Forelimb muscle (tissue), 1 donor: ENCODE data around the gene FMR1. TPM values are rescaled to one million over a fixed set of nuclear protein-coding genes. Genes with fewer than 3 reads are reported as not detected.

Source experiments
- DNase-seq: peaks from one replicate; pipeline ENCODE4 v3.0.0-alpha.2; 2013; ENCODE audit warnings: low read depth
- polyA plus RNA-seq: library from polyadenylated mRNA; unstranded; fragments of 120-200 nt; gene quantifications from one replicate; pipeline ENCODE4 v1.2.1, GENCODE V29; 2013; ENCODE audit not compliant: insufficient read length

Gene FMR1
- polyA plus RNA-seq: 37.5 TPM

DNA sequence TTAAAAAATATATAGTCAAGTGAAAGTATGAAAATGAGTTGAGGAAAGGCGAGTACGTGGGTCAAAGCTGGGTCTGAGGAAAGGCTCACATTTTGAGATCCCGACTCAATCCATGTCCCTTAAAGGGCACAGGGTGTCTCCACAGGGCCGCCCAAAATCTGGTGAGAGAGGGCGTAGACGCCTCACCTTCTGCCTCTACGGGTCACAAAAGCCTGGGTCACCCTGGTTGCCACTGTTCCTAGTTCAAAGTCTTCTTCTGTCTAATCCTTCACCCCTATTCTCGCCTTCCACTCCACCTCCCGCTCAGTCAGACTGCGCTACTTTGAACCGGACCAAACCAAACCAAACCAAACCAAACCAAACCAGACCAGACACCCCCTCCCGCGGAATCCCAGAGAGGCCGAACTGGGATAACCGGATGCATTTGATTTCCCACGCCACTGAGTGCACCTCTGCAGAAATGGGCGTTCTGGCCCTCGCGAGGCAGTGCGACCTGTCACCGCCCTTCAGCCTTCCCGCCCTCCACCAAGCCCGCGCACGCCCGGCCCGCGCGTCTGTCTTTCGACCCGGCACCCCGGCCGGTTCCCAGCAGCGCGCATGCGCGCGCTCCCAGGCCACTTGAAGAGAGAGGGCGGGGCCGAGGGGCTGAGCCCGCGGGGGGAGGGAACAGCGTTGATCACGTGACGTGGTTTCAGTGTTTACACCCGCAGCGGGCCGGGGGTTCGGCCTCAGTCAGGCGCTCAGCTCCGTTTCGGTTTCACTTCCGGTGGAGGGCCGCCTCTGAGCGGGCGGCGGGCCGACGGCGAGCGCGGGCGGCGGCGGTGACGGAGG lies at the start of gene FMR1:
Gene FMR1, plus strand, starts transcription at position 728 of the 831 bp plus-strand sequence. CDS start 261 bp downstream, outside the sequence.
- peak; percentile 74 for DNase-seq

DNA sequence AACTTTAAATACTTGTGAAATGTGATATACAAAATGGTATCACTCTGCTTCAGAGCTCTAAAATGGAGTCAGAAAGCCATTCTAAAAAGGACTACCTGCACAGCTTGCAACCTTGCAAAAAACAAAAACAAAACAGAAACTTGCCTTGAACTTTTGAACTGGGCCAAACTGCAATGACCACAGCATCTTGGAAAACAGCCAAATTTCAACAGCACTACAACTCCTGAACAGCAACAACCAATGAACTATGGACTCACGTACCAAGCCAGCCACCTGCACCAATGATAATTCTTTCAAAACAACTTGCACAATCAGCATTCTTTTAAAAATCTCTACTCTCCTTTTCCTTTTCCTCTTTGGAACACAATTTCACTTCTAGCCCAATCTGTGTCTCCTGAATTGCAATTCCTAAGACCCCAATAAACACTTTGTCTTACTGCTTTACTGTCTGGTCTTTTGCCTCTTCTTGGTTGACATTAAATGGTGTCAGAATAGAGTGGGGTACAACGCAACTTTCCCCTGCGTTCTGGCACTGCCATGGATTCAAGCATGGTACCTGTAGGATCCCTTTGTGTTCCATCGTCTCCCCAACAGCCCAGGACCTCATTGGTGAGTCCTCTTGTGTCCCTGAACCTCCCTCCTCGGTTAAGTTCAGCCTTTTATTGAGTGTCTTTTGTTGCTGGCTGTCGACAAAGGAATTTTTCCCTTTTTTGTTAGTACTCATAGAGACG lies 35.7 kb upstream of the FMR1 start:
- no peak for DNase-seq

DNA sequence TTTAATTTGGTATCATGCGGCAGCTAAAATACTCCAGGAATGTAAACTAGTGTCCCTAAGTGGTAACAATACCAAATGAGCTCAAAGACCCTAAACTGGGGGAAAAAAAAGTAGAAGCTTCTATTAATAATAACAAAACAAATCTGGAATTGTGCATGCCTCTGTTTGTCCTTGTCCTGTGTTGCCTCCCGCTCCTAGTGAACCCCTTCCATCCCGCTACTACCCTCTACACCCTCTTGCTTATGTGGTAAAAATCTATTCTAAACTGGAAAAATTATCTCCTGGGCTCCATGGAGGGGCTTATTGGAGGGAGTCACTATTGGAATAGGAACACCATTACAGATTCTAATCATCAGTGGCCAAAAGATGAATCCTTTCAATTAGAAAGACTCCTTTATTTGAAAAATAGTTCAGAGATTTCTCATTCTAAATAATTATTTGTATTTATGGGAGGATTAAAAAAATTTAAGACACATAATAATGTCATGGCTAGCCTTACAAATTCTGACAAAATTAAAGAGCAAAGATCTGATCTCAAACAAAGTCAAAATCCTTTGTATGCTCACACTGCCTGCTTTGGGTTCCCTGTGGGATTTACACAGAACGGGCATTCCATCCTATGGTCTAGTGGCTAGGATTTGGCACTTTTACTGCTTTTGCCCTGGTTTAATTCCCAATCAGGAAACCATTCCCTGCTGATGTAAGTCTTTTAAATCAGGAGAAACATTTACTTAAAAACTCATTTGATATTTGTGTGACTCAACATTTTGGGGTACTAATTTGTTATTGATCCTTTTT lies 34.7 kb upstream of the FMR1 start:
- DNase-seq: no peak

DNA sequence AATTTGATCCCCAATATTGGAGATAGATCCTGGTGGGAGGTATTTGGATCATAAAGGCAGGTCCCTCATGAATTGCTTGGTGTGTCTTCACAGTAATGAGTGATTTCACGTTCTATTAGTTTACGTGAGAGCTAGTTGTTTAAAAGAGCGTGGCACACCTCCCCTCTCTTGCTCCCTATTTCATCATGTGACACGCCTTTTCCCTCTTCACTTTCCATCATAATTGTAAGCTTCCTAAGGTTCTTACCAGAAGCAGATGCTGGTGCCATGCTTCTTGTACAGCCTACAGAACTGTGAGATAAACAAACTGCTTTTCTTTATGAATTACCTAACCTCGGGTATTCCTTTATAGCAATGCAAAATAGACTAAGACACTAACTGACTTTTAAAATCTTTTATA lies 34.0 kb upstream of the FMR1 start:
- DNase-seq: no peak

DNA sequence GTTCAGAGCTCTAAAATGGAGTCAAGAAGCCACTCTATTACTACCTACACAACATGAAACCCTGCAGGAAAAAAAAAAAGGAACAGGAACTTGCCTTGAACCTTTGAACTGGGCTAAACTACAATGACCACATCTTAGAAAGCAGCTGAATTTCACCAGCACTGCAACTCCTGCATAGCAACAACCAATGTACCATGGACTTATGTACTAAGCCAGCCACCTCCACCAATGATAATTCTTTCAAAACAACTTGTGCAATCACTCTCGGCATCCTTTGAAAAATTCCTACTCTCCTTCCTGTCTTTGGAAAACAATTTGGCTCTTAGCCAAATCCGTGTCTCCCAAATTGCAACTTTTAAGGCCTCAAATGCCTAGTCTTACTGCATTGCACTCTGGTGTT lies 26.8 kb upstream of the FMR1 start:
- no peak for DNase-seq

DNA sequence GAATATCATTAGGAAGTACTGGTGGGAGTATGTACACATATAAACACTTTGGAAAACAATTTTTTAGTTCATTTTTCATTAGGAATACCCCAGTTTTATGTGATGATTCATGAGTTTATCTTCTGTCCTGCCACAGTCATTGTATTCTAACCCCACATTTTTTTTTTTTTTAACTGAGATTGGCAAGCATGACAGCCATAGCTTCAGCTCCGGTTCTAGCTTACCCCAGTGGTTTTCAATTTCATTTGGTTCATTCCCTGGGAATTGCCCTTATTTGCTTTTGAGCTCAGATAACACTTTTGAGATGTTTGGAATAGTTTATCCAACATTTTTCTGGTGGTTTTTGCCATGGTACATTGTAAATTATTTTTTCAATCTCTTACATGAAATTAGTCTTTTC lies 21.0 kb upstream of the FMR1 start:
- DNase-seq: no peak

DNA sequence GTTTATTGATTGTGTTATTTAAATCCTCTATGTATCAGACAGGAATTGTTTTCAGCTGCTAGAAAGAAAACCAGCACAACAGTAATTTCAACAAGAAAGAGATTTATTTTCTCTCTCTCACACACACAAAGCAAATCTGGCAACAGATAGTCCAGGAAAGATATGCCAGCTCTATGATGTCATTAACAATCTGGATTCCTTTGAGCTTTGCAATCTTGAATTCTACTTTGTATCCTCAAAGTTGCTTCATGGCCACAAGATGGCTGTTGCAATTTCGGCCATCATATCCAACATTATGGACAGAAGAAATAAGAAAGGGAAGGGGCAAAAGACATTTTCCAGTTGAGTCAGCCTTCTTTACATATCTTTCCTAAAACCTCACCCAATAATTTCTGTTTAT lies 19.8 kb upstream of the FMR1 start:
- no peak for DNase-seq

DNA sequence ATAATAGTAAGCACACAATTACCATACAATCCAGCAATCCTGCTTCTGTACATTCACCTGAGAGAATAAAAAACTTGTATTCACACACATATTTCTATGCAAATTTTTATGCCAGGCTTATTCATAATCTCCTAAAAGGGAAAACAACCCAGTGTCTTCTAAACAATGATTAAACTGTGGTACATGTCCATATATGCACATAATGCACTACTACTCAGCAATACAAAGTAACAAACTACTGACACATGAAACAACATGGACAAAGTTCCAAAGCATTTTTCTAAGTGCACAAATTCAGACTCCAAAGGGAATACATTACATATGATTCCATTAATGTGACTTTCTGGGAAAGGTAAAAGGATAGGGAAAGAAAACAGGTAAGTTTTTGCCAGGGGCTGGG lies 18.0 kb upstream of the FMR1 start:
- DNase-seq: no peak

DNA sequence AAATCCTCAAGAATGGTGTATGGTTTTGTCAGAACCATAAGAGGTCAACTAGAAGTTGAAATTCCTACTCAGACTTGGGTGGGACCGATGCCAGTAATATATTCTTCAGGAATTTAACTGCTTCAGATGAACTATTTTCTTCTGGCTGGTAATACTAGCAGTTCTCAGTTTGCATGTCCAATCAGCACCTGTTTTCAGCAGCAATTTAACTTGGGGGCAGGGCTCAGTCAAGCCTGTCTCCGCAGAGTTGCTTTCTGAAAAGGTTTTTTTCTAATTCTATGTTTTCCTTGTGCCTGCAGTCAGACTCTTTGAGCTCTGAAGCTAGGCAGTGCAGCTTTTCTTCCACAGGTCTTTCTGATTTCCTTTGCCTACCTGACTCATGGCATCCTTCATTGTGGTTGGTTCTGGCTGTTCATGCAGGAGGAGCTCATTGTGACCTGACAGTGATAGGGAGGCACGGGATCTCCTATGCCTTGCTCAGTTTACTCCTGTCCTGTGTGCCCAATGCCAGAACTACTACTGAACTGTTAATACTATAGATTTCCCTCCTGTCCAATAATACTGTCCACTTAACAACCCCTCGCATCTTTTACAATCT lies 17.3 kb upstream of the FMR1 start:
- peak; percentile 29 for DNase-seq

DNA sequence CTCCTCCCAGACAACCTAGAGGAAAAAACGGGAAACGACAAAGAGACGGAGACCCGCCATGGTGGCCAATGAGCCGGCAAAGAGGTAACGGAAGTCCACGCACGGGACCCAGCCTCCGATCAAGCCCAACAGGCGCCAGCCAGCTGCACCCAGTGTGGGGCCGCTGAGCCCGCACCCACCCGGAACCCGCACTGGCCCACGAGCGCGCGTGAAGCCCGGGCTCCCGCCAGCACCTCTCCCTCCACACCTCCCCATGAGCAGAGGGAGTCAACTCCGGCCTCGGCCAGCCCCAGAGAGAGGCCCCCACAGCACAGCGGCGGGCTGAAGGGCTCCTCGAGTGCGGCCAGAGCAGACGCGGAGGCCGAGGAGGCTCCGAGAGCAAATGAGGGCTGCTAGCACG lies 14.6 kb upstream of the FMR1 start:
- DNase-seq: no peak

DNA sequence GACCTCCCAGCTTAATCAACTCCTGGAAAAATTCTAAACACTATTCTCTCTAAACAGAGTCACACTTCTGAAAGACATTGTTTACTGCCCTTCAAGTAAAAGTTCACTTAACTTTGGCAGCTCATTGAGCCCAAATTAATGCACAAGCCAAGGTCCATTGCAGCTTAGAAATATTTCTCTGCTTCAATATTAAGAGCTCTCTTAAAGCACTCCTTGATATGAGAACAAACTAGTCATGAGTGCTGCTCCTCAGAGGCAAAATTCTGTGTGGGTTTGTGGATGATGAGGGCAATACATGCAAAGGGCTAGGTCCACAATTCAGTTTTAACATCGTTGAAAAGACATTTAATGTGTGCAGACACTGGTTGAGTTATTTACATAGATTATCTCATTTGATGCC lies 12.8 kb upstream of the FMR1 start:
- no peak for DNase-seq

DNA sequence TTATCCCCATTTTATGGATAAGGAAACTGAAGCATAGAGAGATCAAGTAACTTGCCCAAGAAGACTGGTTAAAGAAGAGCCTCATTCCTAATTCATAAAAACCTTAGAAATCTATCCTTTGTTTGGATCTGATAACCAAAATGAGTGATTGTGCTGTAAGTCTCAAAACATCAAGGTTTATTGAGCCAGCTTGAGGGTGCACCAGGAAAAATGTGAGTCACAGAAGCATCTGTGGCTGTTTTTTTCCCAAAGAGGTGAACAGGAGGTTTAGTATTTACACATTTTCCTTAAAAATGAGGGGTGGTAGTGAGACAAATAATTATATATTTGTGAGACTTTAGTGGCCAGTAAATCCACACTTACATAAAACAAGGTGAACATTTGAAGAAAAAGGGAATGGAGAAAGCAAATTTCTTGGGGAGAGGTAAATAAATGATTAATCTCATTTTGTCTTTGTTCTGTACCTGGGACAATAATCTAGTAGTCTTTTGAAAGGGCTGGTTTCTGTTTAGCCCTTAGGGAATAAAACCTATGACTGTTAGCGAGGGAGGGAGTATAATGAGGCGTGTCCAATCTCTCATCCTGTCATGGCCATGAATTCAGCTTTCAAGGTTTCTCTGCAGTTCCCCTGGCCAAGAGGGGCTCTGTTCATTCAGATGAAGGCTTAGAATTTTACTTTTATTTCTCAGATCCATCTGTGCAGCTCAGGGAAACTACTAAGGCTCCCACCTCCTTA lies 12.2 kb upstream of the FMR1 start:
- no peak for DNase-seq

DNA sequence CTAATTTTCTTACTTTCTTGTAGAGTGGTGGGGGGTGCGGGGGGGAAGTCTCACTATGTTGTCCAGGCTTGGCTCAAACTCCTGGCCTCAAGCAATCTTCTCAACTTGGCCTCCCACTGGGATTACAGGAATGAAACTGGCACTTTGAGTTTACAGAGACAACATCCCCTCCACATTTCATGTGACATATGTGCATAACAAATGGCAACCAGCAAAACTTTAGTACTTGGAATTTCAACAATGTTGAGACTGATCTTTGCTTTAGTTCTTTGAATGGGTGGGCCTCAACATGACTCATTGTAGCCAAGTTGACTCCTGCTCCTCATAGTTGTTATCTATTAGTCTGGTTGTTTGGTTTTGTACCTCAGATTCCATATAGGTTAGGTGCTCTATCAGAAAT lies 11.4 kb upstream of the FMR1 start:
- no peak for DNase-seq

DNA sequence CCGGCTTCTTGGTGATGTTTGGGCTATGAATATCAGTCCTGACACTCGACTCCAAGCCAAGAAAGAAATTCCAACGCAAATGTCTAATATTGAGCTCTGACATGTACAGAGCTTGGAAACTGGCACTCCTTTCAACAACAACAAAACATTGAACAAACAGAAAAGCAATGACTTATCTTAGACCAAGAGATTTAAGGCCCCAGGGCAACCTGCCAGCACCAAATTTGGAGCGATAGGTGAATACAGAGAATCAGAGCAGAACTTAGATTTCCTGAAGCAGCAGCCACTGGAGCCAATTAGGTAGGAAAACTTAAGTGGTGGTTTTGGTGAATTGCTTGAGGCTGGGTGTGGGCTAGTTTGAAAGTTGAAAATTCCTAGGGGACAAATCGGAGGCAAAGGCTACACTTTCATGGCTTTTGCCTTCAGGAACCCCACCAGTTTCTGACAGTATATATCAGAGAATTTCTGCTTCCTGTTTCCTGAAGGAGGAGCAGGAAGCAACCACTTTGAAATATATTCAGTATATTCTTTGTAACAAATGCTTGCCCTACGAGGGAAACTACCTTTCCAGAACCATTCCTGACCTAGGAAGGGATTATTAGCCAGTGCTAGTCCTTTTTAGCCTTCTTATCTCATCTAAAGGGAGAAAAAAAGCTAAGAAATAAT lies 10.1 kb upstream of the FMR1 start:
- DNase-seq: no peak

DNA sequence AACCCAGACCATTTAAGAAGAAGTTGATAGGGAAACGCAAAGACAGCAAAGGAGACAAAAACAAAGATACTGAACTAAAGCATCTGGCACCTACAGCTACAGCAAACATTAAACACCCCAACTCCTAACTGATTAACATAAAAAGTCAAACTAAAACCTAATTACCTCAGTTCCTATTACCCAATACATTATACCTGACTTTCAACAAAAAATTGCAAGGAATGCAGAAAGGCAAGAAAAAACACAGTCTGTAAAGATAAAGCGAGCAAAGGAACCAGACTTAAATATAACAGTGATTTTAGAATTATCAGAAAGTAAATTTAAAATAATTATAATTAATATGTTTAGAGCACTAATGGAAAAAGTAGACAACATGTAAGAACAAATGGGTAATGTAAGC lies 9.4 kb upstream of the FMR1 start:
- DNase-seq: no peak

DNA sequence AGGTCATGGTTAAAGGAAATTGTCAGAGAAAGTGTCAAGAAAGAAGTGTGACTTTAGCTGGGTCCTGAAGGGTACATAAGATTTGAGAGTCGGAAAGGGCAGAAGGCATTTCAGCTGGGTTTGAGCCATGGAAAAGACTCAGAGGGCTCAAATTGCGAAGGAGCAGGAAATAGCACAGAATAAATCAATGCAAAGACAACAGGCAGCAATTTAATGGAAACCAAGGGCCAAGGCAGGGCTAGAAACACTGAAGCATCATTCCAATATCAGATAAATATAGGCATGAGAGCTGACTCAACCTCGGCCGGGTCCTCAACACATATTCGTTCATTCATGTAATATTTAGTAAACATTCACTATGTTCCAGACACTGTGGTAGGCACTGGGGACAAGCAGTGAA lies 3.6 kb upstream of the FMR1 start:
- DNase-seq: no peak

DNA sequence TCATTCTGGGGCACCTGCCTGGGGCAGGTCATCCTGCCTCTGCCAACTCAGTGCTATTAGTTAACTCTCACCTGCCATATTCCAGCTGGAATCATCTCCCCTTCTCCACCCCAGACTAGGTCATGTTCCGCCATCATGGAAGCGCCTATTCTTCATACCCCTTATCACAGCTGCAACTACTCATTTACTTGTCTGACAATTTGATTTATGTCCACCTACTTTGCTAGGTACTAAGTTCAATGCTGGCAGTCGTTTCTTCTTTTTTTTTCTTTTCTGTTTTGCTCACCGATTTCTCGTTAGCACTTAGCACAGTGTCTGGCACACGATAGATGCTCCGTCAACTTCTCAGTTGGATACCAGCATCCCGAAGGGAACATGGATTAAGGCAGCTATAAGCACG lies 1.1 kb upstream of the FMR1 start:
- DNase-seq: no peak

DNA sequence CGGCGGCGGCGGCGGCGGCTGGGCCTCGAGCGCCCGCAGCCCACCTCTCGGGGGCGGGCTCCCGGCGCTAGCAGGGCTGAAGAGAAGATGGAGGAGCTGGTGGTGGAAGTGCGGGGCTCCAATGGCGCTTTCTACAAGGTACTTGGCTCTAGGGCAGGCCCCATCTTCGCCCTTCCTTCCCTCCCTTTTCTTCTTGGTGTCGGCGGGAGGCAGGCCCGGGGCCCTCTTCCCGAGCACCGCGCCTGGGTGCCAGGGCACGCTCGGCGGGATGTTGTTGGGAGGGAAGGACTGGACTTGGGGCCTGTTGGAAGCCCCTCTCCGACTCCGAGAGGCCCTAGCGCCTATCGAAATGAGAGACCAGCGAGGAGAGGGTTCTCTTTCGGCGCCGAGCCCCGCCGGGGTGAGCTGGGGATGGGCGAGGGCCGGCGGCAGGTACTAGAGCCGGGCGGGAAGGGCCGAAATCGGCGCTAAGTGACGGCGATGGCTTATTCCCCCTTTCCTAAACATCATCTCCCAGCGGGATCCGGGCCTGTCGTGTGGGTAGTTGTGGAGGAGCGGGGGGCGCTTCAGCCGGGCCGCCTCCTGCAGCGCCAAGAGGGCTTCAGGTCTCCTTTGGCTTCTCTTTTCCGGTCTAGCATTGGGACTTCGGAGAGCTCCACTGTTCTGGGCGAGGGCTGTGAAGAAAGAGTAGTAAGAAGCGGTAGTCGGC lies 528 bp downstream of the FMR1 start:
- DNase-seq: no peak

DNA sequence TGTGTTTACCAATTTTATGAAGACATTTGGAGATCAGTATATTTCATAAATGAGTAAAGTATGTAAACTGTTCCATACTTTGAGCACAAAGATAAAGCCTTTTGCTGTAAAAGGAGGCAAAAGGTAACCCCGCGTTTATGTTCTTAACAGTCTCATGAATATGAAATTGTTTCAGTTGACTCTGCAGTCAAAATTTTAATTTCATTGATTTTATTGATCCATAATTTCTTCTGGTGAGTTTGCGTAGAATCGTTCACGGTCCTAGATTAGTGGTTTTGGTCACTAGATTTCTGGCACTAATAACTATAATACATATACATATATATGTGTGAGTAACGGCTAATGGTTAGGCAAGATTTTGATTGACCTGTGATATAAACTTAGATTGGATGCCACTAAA lies 1.9 kb downstream of the FMR1 start:
- no peak for DNase-seq

DNA sequence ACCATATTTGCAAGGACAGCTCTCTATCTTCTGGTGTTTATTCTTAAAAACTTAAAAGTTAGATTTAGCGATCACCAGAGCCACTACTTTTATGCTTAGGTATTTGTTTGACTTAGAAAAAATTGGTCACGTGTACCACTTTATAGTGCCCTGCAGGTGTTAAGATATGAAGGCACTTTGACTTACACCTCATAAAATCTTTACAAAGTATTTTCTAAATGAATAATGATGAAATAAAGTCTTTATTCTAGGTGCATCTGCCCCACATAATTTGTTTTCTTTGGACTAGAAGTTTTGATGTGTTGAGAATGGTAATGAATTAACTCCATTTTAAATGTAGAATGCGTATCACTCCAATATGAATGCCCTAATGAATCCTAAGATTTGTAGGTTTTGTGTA lies 2.9 kb downstream of the FMR1 start:
- no peak for DNase-seq
